ENCODE measurements around the gene ATP2C1.
"Not testable (repeated sequence)": the region's sequence is repeated elsewhere in the genome, so short reads cannot be mapped to it uniquely, and the experiment has no call there.

The ATP2C1 gene

DNA sequence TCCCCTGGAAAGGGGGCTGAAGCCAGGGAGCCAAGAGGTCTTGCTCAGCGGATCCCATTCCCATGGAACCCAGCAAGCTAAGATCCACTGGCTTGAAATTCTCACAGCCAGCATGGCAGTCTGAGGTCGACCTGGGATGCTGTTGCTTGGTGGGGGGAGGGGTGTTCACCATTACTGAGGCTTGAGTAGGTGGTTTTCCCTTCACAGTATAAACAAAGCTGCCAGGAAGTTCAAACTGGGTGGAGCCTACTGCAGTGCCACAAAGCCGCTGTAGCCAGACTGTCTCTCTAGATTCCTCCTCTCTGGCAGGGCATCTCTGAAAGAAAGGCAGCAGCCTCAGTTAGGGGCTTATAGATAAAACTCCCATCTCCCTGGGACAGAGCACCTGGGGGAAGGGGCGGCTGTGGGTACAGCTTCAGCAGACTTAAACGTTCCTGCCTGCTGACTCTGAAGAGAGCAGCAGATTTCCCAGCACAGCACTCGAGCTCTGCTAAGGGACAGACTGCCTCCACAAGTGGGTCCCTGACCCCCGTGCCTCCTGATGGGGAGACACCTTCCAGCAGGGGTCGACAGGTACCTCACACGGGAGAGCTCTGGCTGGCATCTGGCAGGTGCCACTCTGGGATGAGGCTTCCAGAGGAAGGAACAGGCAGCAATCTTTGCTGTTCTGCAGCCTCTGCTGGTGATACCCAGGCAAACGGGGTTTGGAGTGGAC lies 148.5 kb downstream of the ATP2C1 start:
- DNase-seq, result not testable (repeated sequence)

DNA sequence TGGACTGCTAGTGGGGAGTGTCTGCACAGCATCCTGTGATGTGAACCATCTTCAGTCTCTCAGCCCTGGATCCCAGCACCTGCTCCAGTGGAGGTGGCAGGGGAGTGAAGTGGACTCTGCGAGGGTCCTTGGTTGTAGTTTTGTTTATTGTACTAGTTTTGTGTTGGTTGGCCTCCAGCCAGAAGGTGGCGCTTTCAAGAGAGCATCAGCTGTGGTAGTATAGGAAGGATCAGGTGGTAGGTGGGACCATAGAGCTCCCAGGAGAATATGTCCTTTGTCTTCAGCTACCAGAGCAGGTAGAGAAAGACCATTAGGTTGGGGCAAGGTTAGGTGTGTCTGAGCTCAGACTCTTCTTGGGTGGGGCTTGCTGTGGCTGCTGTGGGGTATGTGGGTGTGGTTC lies 153.7 kb downstream of the ATP2C1 start:
- no peak for DNase-seq

DNA sequence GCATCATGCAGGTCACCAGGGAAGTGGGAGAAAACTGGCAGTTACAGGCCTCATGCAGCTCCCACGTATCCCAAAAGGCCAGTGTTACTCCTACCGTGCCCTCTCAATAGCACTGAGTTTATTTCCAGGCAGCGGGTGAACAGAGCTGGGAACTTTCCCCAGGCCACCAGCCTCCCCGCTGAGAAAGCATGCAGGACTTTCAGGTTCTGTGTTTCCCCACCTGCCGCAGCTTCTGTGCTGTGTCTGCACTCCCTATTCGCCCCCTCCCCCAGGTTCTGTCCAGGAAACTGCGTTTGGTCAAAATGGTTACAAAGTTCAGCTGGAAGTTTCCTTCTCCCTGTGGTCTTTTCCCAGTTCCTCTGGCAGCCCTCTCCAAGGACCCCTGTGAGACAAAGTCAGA lies 154.1 kb downstream of the ATP2C1 start:
- DNase-seq, result no peak

DNA sequence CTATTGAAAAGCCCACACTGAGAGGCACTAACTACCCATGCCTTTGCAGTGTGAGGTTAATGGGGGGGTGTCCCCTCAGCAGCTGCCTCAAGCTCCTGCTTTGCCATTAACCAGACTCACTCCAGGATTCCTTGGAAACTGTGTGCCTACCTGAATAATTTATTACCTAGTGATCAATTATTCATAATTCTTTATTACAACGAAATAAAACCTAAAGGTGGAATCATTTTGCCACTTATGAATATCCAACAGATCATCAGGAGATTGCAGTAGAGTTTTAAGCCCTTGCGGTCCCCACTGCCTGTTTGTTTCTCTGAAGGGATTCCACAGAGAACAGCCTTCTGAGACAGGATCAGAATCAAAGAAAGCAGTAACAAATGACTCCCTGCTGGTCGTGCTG lies 156.1 kb downstream of the ATP2C1 start:
- DNase-seq, result no peak

DNA sequence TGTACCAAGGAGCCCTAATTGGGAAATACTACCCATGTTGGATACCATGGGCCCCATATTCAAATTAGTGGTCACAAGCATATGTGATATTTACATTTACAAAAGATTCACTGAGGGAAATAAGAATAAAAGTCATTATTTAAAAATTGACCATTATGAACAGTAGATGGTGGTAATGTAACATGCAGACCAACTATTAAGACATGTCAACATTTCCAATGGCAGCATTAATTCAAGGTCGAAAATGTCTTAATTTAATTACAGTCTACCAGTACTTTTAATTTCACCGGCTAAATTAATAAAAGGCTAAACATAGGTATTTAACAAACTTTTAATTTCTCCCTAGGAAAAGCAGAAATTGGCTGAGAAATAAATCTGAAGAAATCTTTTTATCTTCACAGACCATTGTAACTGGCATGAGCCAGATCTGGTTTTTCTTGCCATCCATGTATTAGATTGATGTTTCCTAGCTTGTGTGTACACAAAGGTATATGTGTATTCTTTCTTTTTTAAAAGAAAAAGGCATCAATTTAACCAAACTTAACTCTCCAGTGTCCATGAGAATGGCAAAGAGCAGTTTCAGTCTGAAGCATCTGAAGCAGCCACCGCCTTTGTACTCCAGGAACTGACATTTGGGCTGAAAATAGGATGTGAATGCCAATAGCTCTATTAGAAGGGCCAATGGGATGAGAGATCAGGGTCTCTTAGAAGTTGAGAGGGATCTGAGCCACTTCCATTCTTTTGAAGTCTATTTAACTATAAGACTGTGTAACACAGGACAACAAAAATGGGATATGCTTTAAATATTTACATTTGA lies 159.4 kb downstream of the ATP2C1 start:
- DNase-seq, result no peak
